HL-60 (cell line): Measurements from ENCODE around the gene SPSB2.

ENCODE experiments used
- CTCF ChIP-seq: IDR thresholded peaks from one replicate; pipeline ENCODE4 v1.5.1; 2011; ENCODE audit warnings: low read length, control low read depth, inconsistent platforms; ENCODE audit not compliant: insufficient read depth
- GABPA ChIP-seq: IDR thresholded peaks from 2 replicates; pipeline ENCODE4 v1.6.1; 2012; ENCODE audit warnings: low read depth
- POLR2AphosphoS5 ChIP-seq: IDR thresholded peaks from 2 replicates; pipeline ENCODE4 v1.6.1; 2012; ENCODE audit warnings: low read depth
- REST ChIP-seq: IDR thresholded peaks from 2 replicates; pipeline ENCODE4 v1.6.1; 2012; ENCODE audit warnings: low read depth; ENCODE audit not compliant: insufficient replicate concordance

GRCh38 chr12:6899837-6900519, 26.9 kb upstream of the SPSB2 start:
- TF ChIP-seq CTCF (no peak), POLR2AphosphoS5 (no peak; the same call in 1 of the 2 replicates), REST (no peak), GABPA (no peak)
